HUES64 (cell line): ENCODE results near the gene TLL2.

Experiments
- H3K27ac ChIP-seq: 2 replicates; pipeline ENCODE4 v1.7.0; 2013; ENCODE audit warnings: low read depth, low read length, inconsistent platforms
- H3K27me3 ChIP-seq: 2 replicates; pipeline ENCODE4 v1.6.1; 2013; ENCODE audit warnings: mild to moderate bottlenecking, low read length; ENCODE audit not compliant: insufficient read depth
- H3K36me3 ChIP-seq: 2 replicates; pipeline ENCODE4 v1.6.1; 2013; ENCODE audit warnings: mild to moderate bottlenecking, low read length; ENCODE audit not compliant: insufficient read depth
- H3K4me1 ChIP-seq: 2 replicates; pipeline ENCODE4 v1.6.1; 2013; ENCODE audit warnings: mild to moderate bottlenecking, low read length, moderate library complexity; ENCODE audit not compliant: insufficient read depth
- H3K4me3 ChIP-seq: 2 replicates; pipeline ENCODE4 v1.5.1; 2013; ENCODE audit warnings: mild to moderate bottlenecking, low read length, moderate library complexity
- H3K9ac ChIP-seq: 2 replicates; pipeline ENCODE4 v1.6.1; 2013; ENCODE audit warnings: mild to moderate bottlenecking, low read depth, low read length
- H3K9me3 ChIP-seq: 2 replicates; pipeline ENCODE4 v1.6.1; 2013; ENCODE audit warnings: low read depth, low read length; ENCODE audit not compliant: insufficient read depth
- WGBS: fragments of 150-250, 120-280 bp; methylation state at CpG from one replicate; pipeline ENCODE4 v1.1.7; 2013; ENCODE audit warnings: missing lambda C conversion rate; 5-methylcytosine and 5-hydroxymethylcytosine counted together

The TLL2 gene

DNA sequence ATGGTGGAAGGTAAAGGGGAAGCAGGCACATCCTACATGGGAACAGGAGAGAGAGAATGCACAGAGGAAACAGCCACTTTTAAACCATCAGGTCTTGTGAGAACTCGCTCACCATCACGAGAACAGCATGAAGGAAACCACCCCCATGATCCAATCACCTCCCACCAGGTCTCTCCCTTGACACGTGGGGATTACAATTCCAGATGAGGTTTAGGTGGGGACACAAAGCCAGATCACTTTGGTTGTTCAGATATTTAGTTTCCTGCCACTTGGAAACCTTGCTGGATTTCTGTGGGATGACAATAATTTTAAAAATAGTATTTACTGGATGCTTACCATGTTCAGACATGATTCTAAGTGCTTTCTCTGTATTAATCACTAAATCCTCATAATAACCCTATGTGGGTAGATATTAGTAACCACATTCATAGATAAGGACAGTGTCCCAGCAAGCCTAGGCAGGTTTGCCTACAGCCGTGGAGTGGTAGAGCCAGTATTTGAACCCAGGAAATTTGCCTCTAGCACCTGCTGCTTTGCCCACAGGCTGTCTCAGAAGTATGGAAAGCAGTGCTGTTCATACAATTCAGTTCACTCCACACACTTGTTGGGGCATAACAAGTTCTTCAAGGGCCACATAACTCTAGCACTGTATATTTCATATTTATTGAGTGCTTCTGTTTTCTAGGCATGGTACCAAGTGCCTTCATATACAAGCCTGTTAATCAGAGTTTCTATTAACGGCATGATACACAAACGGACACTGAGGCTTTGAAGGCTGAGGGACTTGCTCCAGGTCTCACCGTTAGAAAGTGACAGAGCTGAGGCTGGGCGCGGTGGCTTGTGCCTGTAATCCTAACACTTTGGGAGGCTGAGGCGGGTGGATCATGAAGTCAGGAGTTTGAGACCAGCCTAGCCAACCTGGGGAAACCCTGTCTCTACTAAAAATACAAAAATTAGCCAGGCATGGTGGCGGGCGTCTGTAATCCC lies 8.3 kb downstream of the TLL2 start:
- Histone ChIP-seq H3K4me3 (no peak overlapping the region), H3K27me3 (no peaks in the 10 kb centered on the region), H3K4me1 (peaks cover 12% of the 10 kb centered on the region), H3K9ac (no peak overlapping the region), H3K36me3 (no peaks in the 10 kb centered on the region), H3K9me3 (no peaks in the 10 kb centered on the region), H3K27ac (no peak overlapping the region)
- WGBS: 92% methylated on average over 12 of the region's 12 CpGs

- no peaks in the 10 kb centered on the region for H3K9me3 ChIP-seq
- H3K4me1 ChIP-seq: no peaks in the 10 kb centered on the region
- no peak overlapping the region for H3K4me3 ChIP-seq
- H3K9ac ChIP-seq: no peak overlapping the region
- H3K27me3 ChIP-seq: no peaks in the 10 kb centered on the region
- H3K27ac ChIP-seq: no peak overlapping the region
- H3K36me3 ChIP-seq: no peaks in the 10 kb centered on the region
- WGBS: 90% methylated on average over 7 of the region's 7 CpGs
Measured at GRCh38 chr10:96502561-96503282, 11.0 kb downstream of the TLL2 start.

GRCh38 chr10:96501985-96502384 lies 11.7 kb downstream of the TLL2 start:
- 72% methylated on average over 4 of the region's 4 CpGs for WGBS
- H3K27me3 ChIP-seq: no peaks in the 10 kb centered on the region
- H3K4me3 ChIP-seq: no peak overlapping the region
- no peaks in the 10 kb centered on the region for H3K36me3 ChIP-seq
- H3K27ac ChIP-seq: no peak overlapping the region
- H3K9me3 ChIP-seq: no peaks in the 10 kb centered on the region
- no peaks in the 10 kb centered on the region for H3K4me1 ChIP-seq
- no peak overlapping the region for H3K9ac ChIP-seq

- no peaks in the 10 kb centered on the region for H3K27me3 ChIP-seq
- H3K36me3 ChIP-seq: no peaks in the 10 kb centered on the region
- H3K27ac ChIP-seq: no peak overlapping the region
- H3K4me3 ChIP-seq: no peak overlapping the region
- no peaks in the 10 kb centered on the region for H3K4me1 ChIP-seq
- H3K9ac ChIP-seq: no peak overlapping the region
- H3K9me3 ChIP-seq: no peaks in the 10 kb centered on the region
- 88% methylated on average over 7 of the region's 7 CpGs for WGBS
Measured at GRCh38 chr10:96500519-96500918, 13.2 kb downstream of the TLL2 start.

DNA sequence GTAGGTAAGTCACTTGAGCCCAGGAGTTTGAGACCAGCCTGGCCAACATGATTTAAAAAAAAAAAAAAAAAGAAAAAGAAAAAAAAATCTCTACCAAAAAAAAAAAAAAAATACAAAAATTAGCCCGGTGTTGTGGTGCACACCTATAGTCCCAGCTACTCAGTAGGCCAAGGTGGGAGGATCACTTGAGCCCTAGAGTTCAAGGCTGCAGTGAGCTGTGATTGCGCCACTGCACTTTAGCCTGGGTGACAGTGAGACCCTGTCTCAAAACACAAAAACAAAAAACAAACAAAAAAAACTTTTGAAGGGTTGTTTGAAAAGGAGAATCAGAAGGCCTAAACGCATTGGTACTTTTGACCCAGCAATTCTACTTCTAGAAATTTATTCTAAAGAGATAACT lies 13.7 kb downstream of the TLL2 start:
- Histone ChIP-seq H3K27me3 (no peaks in the 10 kb centered on the region), H3K9ac (no peak overlapping the region), H3K9me3 (no peaks in the 10 kb centered on the region), H3K36me3 (no peaks in the 10 kb centered on the region), H3K4me3 (no peak overlapping the region), H3K27ac (no peak overlapping the region), H3K4me1 (no peaks in the 10 kb centered on the region)
- 91% methylated on average over 3 of the region's 3 CpGs for WGBS

- Histone ChIP-seq H3K27ac (no peak overlapping the region), H3K4me1 (no peaks in the 10 kb centered on the region), H3K27me3 (no peaks in the 10 kb centered on the region), H3K4me3 (no peak overlapping the region), H3K9ac (no peak overlapping the region), H3K9me3 (no peaks in the 10 kb centered on the region), H3K36me3 (no peaks in the 10 kb centered on the region)
- 83% methylated on average over 5 of the region's 5 CpGs for WGBS
Measured at GRCh38 chr10:96497391-96497790, 16.3 kb downstream of the TLL2 start.

DNA sequence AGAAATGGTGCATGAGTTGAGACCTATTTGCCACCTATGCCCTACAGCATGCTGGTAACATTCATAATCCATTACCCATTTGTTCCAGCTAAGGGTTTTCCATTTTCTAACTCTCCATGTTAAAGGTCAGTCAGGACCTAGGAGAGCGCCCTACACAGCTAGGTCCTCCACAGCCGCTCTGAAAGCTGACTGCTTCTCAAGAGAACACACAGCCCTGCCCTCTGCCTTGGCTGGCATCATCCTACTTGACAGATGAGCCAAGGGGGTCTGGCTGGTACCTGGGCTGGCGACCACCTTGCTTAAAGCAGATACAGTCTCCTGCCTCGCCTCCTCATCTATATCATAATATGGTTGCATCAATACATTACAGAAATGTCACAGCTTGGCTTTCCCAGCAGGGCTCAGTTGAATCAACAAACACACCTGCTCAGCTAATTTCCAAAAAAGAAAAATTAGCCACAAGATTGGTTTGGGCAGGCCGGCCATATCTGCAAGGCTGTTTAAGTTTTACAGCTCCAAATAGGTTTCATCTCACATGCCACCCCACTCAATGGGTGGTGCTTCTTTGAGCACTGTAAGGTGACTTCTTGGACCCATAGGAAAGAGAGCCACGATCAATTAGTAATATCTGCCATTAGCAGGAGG lies 17.3 kb downstream of the TLL2 start:
- no peaks in the 10 kb centered on the region for H3K27me3 ChIP-seq
- H3K27ac ChIP-seq: no peak overlapping the region
- H3K9ac ChIP-seq: no peak overlapping the region
- no peak overlapping the region for H3K4me3 ChIP-seq
- no peaks in the 10 kb centered on the region for H3K36me3 ChIP-seq
- H3K9me3 ChIP-seq: no peaks in the 10 kb centered on the region
- 69% methylated on average over 6 of the region's 6 CpGs for WGBS
- no peaks in the 10 kb centered on the region for H3K4me1 ChIP-seq

- H3K4me1 ChIP-seq: no peaks in the 10 kb centered on the region
- H3K27me3 ChIP-seq: no peaks in the 10 kb centered on the region
- no peak overlapping the region for H3K27ac ChIP-seq
- H3K9me3 ChIP-seq: no peaks in the 10 kb centered on the region
- H3K36me3 ChIP-seq: no peaks in the 10 kb centered on the region
- H3K4me3 ChIP-seq: no peak overlapping the region
- 93% methylated on average over 6 of the region's 6 CpGs for WGBS
- H3K9ac ChIP-seq: no peak overlapping the region
Measured at GRCh38 chr10:96495544-96495943, 18.2 kb downstream of the TLL2 start.

GRCh38 chr10:96494694-96495093 lies 19.0 kb downstream of the TLL2 start:
- Histone ChIP-seq H3K9me3 (no peaks in the 10 kb centered on the region), H3K4me1 (no peaks in the 10 kb centered on the region), H3K36me3 (no peaks in the 10 kb centered on the region), H3K4me3 (no peak overlapping the region), H3K27me3 (no peaks in the 10 kb centered on the region), H3K27ac (no peak overlapping the region), H3K9ac (no peak overlapping the region)
- WGBS: 88% methylated on average over 4 of the region's 4 CpGs

GRCh38 chr10:96493871-96494525 lies 19.7 kb downstream of the TLL2 start:
- no peaks in the 10 kb centered on the region for H3K9me3 ChIP-seq
- H3K4me3 ChIP-seq: no peak overlapping the region
- no peak overlapping the region for H3K27ac ChIP-seq
- no peak overlapping the region for H3K9ac ChIP-seq
- 95% methylated on average over 12 of the region's 12 CpGs for WGBS
- no peaks in the 10 kb centered on the region for H3K4me1 ChIP-seq
- H3K27me3 ChIP-seq: no peaks in the 10 kb centered on the region
- H3K36me3 ChIP-seq: no peaks in the 10 kb centered on the region

DNA sequence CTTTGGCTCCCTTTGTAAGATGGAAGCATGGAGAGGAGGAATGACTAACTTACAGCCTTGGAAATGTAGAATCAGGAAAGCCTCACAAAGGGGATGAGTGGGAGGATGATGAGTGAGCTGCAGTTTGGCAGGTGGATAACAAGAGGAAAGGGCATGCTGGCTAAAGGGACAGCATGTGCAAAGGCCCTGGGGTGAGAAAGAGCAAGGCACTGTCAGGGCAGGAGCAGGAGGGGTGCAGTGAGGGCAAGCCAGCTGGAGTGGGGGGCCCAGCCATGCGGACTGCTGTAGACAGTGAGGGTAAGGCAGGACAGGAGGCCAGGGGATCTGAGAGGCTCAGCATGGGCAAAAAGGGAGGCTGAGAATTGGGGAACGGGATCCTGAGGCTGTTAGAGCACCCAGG lies 20.5 kb downstream of the TLL2 start:
- Histone ChIP-seq H3K27ac (no peak overlapping the region), H3K27me3 (no peaks in the 10 kb centered on the region), H3K4me3 (no peak overlapping the region), H3K9ac (no peak overlapping the region), H3K4me1 (no peaks in the 10 kb centered on the region), H3K36me3 (no peaks in the 10 kb centered on the region), H3K9me3 (no peaks in the 10 kb centered on the region)
- 87% methylated on average over 2 of the region's 2 CpGs for WGBS
